ENCODE data around the gene MAEA.

MAEA gene

GRCh38 chr4:1337951-1338751 lies 48.5 kb downstream of the MAEA start:
- no peak for DNase-seq

- no peak for DNase-seq
Observed at GRCh38 chr4:1338752-1339414, 49.2 kb downstream of the MAEA start.

GRCh38 chr4:1339489-1339888 lies 49.8 kb downstream of the MAEA start:
- no peak for DNase-seq

GRCh38 chr4:1340181-1340747 lies 50.6 kb downstream of the MAEA start:
- no peak for DNase-seq

- DNase-seq = no peak
Observed at GRCh38 chr4:1340861-1341260, 51.2 kb downstream of the MAEA start.

GRCh38 chr4:1342003-1342402 lies 52.3 kb downstream of the MAEA start:
- no peak for DNase-seq

- DNase-seq = no peak
Observed at GRCh38 chr4:1344696-1345095, 55.0 kb downstream of the MAEA start.

GRCh38 chr4:1345903-1346780 lies 56.5 kb downstream of the MAEA start:
- peak; percentile 54 for DNase-seq

GRCh38 chr4:1346781-1347409 lies 57.2 kb downstream of the MAEA start, which contains the start of gene UVSSA:
Gene UVSSA (plus strand): TSS chr4:1347208. CDS start chr4:1348092, 884 bp downstream.
- DNase-seq = peak; percentile 100

GRCh38 chr4:1347410-1347864 lies 57.7 kb downstream of the MAEA start:
- DNase-seq = peak; percentile 54

- no peak for DNase-seq
Observed at GRCh38 chr4:1348014-1348513, 58.4 kb downstream of the MAEA start.

- DNase-seq = no peak
Observed at GRCh38 chr4:1348746-1349145, 59.1 kb downstream of the MAEA start.

GRCh38 chr4:1349359-1350168 lies 59.9 kb downstream of the MAEA start:
- no peak for DNase-seq

GRCh38 chr4:1350169-1350520 lies 60.5 kb downstream of the MAEA start:
- DNase-seq = no peak

GRCh38 chr4:1351854-1352566 lies 62.3 kb downstream of the MAEA start:
- peak; percentile 90 for DNase-seq

- DNase-seq = no peak
Observed at GRCh38 chr4:1352567-1352900, 62.8 kb downstream of the MAEA start.

- DNase-seq = no peak
Observed at GRCh38 chr4:1353186-1354055, 63.7 kb downstream of the MAEA start.

- no peak for DNase-seq
Observed at GRCh38 chr4:1354136-1354982, 64.7 kb downstream of the MAEA start.

GRCh38 chr4:1354983-1355275 lies 65.2 kb downstream of the MAEA start:
- DNase-seq = no peak

Data from activated naive CD4-positive, alpha-beta T cell treated with Interleukin-2 at 50 U/mL for 16 hours (primary cell).